Stimulated activated naive CD8-positive, alpha-beta T cell treated with anti-CD3 and anti-CD28 coated beads, Interleukin-15, amount 100 ng/mL, for 72 hours (primary cell): ENCODE data around the gene ORM1.

Experiments
- ATAC-seq: fragments of 150-1000 bp; cut with Tn5 transposase; 2 replicates; pipeline ENCODE4 v1.10.0; 2021; ENCODE audit warnings: mild to moderate bottlenecking, moderate library complexity
- DNase-seq, 2 donors: peaks; one replicate each; pipeline ENCODE4 v3.0.0; 2021 to 2022
- H3K27ac Mint-ChIP-seq, 2 donors: one replicate each; pipeline ENCODE4 v1.8.0; 2022; ENCODE audit warnings: mild to moderate bottlenecking in 2 of 2, mixed read lengths in 2 of 2, moderate library complexity in 2 of 2
- H3K27me3 Mint-ChIP-seq: one replicate; pipeline ENCODE4 v1.8.0; 2022; ENCODE audit warnings: mixed read lengths
- H3K4me1 Mint-ChIP-seq: one replicate; pipeline ENCODE4 v1.8.0; 2022; ENCODE audit warnings: mild to moderate bottlenecking, mixed read lengths
- H3K4me3 Mint-ChIP-seq, 2 donors: one replicate each; pipeline ENCODE4 v1.8.0; 2022; ENCODE audit warnings: mild to moderate bottlenecking in 2 of 2, mixed read lengths in 2 of 2, moderate library complexity in 1 of 2
- H3K9me3 Mint-ChIP-seq, 2 donors: one replicate each; pipeline ENCODE4 v1.8.0; 2022; ENCODE audit warnings: mixed read lengths in 2 of 2

Gene ORM1

DNA sequence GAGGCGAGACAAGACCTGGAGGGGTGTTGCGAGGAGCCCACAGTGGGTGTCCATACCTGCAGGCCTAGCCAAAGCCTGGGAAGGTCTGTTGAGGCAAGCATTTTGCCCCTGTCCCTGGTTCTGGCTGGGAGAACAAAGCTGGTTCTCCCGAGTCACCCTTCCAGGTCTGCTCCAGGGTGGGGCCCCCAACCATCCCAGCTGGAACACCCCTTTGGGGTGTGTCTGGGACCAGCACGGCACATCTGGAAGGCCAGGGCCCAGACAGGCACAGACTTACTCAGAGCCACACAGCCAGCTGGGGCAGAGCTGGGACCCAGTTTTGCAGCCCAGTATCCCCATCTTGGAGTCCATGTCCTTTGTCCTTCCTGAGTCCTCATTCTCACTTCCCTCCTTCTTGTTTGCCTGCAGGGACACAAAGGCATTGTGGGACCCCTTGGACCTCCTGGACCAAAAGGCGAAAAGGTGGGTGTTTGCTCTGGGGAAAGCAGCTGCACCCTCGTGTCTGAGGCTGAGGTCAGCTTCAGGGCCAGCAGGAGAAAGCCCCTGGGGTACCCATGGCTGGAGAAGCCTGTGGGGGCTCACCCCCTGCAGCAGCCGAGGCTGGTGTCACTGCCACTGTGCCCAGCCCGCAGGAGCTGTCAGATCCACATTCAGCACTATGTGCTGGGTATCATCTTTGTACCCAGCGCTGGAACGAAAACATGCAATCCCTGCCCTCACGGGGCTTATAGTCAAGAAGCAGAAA, 38.4 kb upstream of the ORM1 start:
- ATAC-seq (no peak), DNase-seq (no peak)
- H3K27me3 Mint-ChIP-seq = no peaks in the 10 kb centered on the region
- no peak overlapping the region for H3K27ac Mint-ChIP-seq
- H3K9me3 Mint-ChIP-seq = no peaks in the 10 kb centered on the region
- no peak overlapping the region for H3K4me3 Mint-ChIP-seq
- peaks cover 9% of the 10 kb centered on the region for H3K4me1 Mint-ChIP-seq

- Mint-ChIP-seq H3K27ac (no peak overlapping the region), H3K4me3 (no peak overlapping the region), H3K4me1 (peaks cover 9% of the 10 kb centered on the region), H3K9me3 (no peaks in the 10 kb centered on the region), H3K27me3 (no peaks in the 10 kb centered on the region)
- ATAC-seq (no peak), DNase-seq (no peak)
Observed at GRCh38 chr9:114285166-114285867, 37.6 kb upstream of the ORM1 start.

- peak in 1 of 2 donors; percentile 0 for DNase-seq
- Mint-ChIP-seq H3K4me1 (peaks cover 13% of the 10 kb centered on the region), H3K9me3 (no peaks in the 10 kb centered on the region), H3K4me3 (no peak overlapping the region), H3K27me3 (peaks cover 6% of the 10 kb centered on the region), H3K27ac (no peak overlapping the region)
- ATAC-seq = no peak
Observed at GRCh38 chr9:114286146-114286679, 36.7 kb upstream of the ORM1 start.

DNA sequence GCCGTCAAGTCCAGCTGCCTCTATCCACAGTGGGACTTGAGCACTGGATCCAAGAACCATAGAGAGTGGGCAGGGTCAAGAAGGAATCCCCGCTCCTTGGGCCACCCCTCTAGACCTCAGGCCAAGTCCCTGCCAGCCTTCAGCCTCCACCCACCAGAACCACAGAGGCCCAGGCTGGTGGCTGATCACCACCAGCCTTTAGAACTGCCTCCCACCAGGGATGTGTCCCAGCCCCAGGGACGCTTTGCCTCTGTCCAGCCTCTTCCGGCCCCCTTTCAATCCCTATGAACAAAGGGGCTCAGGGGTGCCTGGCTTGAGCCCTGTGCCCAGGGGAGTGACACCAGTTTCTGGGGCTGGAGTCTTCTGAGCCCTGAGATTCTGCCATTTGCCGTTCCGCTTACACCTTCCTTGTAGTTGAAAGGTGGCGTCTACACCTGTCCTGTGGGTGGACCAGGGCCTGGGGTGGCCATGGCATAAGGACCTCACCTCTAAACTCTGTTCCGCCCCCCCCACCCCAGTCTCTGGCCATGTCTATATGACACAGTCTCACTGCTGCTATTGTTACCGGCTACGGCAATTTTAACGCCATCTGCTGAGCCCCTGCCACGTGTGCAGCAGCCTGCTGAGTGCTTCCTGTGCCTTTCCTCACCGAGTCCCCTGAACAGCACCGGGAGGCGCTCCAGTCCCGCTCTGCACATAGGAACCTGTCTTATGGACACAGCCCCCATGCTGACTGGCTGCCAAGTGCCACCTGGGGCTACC, 35.7 kb upstream of the ORM1 start:
- ATAC-seq = no peak
- Mint-ChIP-seq H3K9me3 (no peaks in the 10 kb centered on the region), H3K4me1 (peaks cover 15% of the 10 kb centered on the region), H3K4me3 (no peak overlapping the region), H3K27ac (no peak overlapping the region), H3K27me3 (peaks cover 8% of the 10 kb centered on the region)
- DNase-seq = peak in 1 of 2 donors; percentile 4

DNA sequence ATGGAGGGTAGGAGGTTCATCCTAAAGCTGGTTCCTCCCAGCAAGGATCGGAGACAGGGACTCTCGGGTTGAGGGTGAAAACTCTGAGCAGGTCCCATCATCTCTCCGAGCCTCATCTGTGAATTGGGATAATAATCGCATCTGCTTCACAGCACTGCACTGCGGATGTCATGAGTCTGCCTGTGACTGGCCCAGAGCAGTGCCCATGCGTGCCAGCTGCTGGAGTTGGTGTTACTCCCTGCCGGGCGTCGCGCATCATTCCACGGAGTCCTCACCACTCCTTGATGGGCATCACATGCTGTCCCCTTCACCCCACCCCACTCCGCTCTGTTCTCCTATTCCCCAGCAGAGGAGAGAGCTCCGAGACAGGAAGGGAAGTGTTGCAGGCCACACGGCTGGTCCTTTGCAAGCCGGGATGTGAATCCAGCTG, 35.1 kb upstream of the ORM1 start:
- Mint-ChIP-seq H3K9me3 (no peaks in the 10 kb centered on the region), H3K27ac (no peak overlapping the region), H3K4me3 (no peak overlapping the region), H3K27me3 (peaks cover 8% of the 10 kb centered on the region), H3K4me1 (peaks cover 9% of the 10 kb centered on the region)
- ATAC-seq (no peak), DNase-seq (no peak)

DNA sequence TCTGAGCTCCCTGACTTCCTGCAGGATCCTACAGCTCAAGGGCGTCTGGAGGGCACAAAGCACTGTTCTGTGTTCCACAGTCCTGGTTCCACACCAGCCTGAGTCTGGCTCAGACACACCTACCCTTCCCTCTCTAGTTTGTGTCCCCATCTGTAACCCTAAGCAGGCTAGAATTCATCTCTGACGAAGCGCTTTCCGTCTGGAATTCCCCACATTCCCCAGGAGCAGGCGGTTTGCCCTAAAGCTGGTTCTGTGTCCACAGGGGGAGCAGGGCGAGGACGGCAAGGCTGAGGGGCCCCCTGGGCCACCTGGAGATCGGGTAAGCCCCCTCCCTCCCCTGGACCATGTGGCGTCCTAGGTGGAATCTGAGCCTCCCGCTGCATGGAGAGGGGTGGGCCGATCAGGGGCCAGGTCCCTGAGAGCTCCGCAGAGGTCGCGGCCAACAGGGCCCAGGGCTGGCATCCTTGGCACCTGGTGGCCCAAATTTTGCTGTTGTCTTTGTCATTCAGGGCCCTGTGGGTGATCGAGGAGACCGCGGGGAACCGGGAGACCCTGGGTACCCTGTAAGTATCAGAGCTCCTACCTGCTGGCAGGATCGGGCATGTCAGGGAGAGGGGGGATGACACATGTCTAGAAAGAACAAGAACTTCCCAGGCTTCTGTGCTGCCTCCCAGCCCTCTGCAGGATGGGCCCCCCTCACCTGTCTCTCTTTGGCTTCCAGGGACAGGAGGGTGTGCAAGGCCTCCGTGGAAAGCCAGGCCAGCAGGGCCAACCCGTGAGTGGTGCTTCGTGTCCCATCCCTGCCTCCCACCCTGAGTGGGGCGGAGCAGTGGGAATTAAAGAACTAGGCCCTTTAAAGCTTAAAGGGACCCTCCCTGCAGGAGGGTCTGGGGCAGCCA, 34.5 kb upstream of the ORM1 start:
- H3K27ac Mint-ChIP-seq = no peak overlapping the region
- ATAC-seq = no peak
- peaks cover 8% of the 10 kb centered on the region for H3K27me3 Mint-ChIP-seq
- DNase-seq = peak in 1 of 2 donors; percentile 3
- no peaks in the 10 kb centered on the region for H3K9me3 Mint-ChIP-seq
- H3K4me1 Mint-ChIP-seq = peaks cover 6% of the 10 kb centered on the region
- no peak overlapping the region for H3K4me3 Mint-ChIP-seq

GRCh38 chr9:114289106-114289505, 33.8 kb upstream of the ORM1 start:
- Mint-ChIP-seq H3K9me3 (no peaks in the 10 kb centered on the region), H3K4me3 (no peak overlapping the region), H3K4me1 (peaks cover 6% of the 10 kb centered on the region), H3K27me3 (peaks cover 8% of the 10 kb centered on the region), H3K27ac (no peak overlapping the region)
- no peak for ATAC-seq
- peak in 1 of 2 donors; percentile 5 for DNase-seq

DNA sequence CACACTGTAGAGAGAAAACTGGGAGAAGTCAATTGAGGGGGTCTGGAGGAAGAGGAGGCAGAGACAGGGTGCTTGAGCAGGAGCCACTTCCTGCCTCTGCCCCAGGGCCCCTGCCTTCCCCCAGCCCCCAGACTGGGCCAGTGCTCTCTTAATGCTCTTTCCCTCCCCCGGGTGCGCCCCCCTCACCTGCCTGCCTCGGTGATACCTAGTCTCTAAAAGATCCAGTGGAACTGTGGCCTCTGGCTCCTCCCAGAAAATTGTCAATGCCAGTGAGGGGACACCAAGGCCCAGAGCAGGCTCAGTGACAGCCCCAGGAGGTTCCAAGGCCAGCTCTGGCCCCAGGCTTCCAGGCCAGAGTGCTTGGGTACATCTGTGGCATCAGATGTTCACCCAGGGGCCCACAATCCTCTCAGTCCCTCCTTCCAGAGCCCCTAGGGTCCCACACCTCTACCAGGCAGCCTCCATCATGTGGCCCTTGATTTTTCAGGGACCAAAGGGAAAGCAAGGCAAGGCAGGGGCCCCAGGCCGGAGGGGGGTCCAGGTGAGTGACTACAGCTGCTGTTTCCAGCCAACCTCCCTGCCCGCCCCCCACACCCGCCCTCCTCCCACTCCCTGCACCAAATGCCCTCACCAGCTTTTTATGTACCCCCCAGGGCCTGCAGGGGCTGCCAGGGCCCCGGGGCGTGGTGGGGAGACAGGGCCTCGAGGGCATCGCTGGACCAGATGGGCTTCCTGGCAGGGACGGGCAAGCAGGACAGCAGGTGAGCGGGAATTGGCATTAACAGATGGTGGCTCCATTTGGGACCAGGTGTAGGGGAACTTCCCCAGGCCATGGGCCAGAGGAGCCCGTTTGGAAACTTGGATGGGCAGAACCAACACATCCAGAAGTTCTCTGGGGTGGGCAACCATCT, 33.1 kb upstream of the ORM1 start:
- ATAC-seq = peak; percentile 34
- no peak overlapping the region for H3K4me3 Mint-ChIP-seq
- peaks cover 0 to 5% of the 10 kb centered on the region in 2 donors for H3K9me3 Mint-ChIP-seq

GRCh38 chr9:114290561-114290986, 32.3 kb upstream of the ORM1 start:
- Mint-ChIP-seq H3K4me1 (peaks cover 6% of the 10 kb centered on the region), H3K27ac (no peak overlapping the region), H3K27me3 (peaks cover 8% of the 10 kb centered on the region), H3K4me3 (no peak overlapping the region), H3K9me3 (peaks cover 0 to 10% of the 10 kb centered on the region in 2 donors)
- DNase-seq (peak in 1 of 2 donors; percentile 7), ATAC-seq (peak; percentile 22)

More for the DNA sequence above, 33.1 kb upstream of the ORM1 start:
- DNase-seq = peak in 1 of 2 donors; percentile 7
- Mint-ChIP-seq H3K4me1 (peaks cover 6% of the 10 kb centered on the region), H3K27me3 (peaks cover 8% of the 10 kb centered on the region), H3K27ac (no peak overlapping the region)

DNA sequence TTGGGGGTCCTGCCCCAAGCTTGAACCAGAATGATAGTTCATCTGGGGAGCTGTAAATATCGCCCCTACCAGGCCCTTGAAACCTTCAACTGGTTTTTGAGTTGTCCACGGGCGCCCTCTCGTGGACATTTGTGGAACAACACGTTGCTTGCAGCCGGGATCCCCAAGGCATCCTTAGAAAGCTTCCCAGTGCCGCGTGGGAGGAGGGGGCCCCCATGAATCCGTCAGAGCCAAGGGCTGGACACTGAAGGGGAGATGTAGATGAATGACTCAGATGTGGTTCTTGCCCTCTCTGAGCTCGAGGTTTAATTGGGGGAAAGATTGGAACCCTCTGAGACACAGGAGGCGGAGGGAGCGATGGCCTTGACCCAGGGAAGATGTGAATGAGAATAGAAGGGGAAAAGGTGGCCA, 31.8 kb upstream of the ORM1 start:
- H3K4me3 Mint-ChIP-seq = no peak overlapping the region
- peak; percentile 58 to 65 for DNase-seq
- peaks cover 8% of the 10 kb centered on the region for H3K27me3 Mint-ChIP-seq
- H3K9me3 Mint-ChIP-seq = peaks cover 0 to 10% of the 10 kb centered on the region in 2 donors
- ATAC-seq = peak; percentile 41
- peaks cover 6% of the 10 kb centered on the region for H3K4me1 Mint-ChIP-seq
- no peak overlapping the region for H3K27ac Mint-ChIP-seq

DNA sequence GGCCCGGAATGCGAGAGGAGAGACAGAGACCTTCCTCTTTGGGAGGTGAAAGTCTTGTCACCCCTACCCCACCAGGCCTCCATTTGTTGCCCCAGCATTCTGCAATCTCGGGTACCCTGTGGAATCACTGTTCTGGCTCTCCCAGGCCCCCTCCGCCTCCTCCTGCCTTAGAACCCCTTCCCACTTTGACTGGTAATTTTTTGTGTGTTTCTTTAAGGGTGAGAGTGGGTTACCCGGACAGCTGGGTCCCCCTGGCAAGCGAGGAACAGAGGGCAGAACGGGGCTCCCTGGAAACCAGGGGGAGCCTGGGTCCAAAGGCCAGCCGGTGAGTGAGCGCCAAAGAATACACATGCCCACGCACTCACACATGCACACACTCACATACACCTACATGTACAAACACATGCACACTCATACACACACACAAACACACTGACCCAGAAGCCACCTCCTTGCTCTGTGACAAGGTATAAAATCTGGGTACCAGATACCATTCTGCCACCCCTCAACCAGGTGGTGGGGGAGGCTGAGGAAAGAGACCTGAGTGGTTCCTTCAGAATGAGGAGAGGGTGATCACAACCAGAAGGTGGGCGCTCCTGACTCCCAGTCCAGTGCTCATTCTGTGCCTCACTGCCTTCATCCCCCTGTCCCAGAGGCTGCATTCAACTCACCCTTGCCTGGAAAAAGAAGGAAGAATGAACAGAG, 30.9 kb upstream of the ORM1 start:
- H3K27me3 Mint-ChIP-seq = peaks cover 8% of the 10 kb centered on the region
- H3K9me3 Mint-ChIP-seq = peaks cover 0 to 10% of the 10 kb centered on the region in 2 donors
- peaks cover 6% of the 10 kb centered on the region for H3K4me1 Mint-ChIP-seq
- no peak overlapping the region for H3K27ac Mint-ChIP-seq
- ATAC-seq (no peak), DNase-seq (peak in 1 of 2 donors; percentile 4)
- H3K4me3 Mint-ChIP-seq = no peak overlapping the region

DNA sequence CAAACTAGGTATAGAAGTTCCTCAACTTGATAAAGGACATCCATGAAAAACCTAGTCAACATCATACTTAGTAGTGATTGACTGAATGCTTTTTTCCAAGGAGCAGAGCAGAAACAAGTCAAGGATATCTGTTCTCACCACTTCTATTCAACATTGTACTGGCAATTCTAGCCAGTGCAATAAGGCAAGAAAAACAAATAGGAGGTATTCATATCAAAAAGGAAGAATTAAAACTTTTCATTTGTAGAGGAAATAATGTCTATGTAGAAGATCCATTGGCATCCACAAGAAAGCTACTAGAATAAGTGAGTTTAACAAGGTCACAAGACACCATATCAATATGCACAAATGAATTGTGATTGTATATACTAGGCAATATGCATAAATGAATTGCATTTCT, 28.2 kb upstream of the ORM1 start:
- Mint-ChIP-seq H3K9me3 (peaks cover 0 to 10% of the 10 kb centered on the region in 2 donors), H3K27ac (no peak overlapping the region), H3K27me3 (peaks cover 8% of the 10 kb centered on the region), H3K4me1 (peaks cover 6% of the 10 kb centered on the region), H3K4me3 (no peak overlapping the region)
- ATAC-seq (no peak), DNase-seq (no peak)

DNA sequence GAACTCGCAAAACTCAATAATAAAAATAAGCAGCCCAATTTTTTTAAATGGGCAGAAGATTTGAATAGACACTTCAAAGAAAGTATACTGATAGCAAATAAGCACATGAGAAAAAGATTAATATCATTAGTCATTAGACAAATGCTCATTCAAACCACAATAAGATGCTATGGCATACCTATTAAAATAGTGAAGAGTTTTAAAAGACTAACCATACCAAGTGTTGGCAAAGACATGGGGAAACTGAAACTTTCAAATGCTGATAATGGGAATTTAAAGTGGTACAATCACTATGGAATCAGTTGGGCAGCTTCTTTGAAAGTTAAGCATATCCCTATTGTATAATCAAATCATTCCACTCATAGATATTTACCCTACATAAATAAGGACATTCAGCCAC, 26.6 kb upstream of the ORM1 start:
- Mint-ChIP-seq H3K27me3 (peaks cover 1% of the 10 kb centered on the region), H3K27ac (no peak overlapping the region), H3K9me3 (peaks cover 0 to 10% of the 10 kb centered on the region in 2 donors), H3K4me1 (peaks cover under 1% of the 10 kb centered on the region), H3K4me3 (no peak overlapping the region)
- DNase-seq (no peak), ATAC-seq (no peak)
